ENCODE results near the gene PRR3. TPM values are rescaled to one million over a fixed set of nuclear protein-coding genes. Genes with fewer than 3 reads are reported as not detected.
"Not testable (repeated sequence)": the region's sequence is repeated elsewhere in the genome, so short reads cannot be mapped to it uniquely, and the experiment has no call there.

PRR3 gene
- polyA plus RNA-seq, 1 donor = 17.6 TPM

DNA sequence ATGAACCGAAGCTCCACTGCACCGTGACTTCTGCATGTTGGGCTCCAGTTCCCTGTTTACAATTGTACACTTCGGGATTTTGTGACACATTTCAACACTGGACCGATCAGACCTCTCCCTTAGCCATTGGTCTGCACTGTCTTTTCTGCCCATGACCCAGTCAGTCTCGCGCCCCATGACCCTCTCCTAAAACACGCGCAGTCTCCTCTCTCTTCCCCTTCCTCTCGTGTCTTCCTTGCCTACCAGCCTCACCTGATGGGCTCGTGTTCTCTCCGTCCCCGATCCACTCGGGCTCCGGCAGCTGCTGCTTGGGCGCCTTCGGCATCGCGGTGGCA, 13.6 kb downstream of the PRR3 start:
- DNase-seq (ENCODE audit: low read depth) = no peak

DNA sequence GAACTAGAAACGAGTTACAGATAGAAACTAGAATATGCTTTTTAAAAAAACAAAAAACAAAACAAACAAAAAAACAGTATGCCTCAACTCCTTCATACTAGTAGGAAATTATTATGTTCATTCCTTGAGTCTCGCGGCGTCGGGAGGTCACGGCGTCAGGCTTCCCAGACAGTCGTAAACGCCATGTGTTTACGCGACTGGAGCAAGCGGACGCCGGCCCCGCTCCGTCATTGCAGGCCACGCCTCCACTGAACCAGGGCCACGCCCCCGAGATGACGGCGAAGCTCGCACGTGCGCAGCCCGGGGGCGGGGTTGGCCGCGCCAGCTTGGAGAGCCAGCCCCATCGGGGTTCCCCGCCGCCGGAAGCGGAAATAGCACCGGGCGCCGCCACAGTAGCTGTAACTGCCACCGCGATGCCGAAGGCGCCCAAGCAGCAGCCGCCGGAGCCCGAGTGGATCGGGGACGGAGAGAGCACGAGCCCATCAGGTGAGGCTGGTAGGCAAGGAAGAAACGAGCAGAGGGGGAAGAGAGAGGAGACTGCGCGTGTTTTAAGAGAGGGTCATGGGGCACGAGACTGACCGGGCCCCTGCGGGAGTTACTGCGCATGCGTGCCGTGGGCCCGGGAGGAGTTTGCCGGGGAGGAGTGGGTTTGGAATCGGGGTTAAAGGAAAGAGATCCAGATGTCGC, 14.1 kb downstream of the PRR3 start, which contains the start of gene ABCF1:
TSS of gene ABCF1 (plus strand) at position 368 of the 687 bp plus-strand sequence. CDS start at position 414, 46 bp downstream.
- DNase-seq (ENCODE audit: low read depth) = peak; percentile 89

DNA sequence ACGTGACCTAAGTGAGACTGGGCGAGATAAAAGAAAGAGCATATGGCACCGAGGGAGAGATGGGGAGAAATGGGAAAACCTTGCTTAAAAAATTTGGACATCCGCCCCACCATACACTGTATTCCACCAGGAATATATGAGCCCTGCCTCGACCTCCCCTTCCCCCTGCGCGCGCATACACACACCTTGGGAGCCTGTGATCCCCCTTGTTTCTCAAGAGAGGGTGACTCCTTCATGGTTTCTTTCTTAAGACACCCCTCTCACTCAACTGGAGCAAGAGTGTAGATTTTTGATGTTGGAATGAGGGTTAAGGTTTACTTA, 14.6 kb downstream of the PRR3 start:
- no peak for DNase-seq (ENCODE audit: low read depth)

DNA sequence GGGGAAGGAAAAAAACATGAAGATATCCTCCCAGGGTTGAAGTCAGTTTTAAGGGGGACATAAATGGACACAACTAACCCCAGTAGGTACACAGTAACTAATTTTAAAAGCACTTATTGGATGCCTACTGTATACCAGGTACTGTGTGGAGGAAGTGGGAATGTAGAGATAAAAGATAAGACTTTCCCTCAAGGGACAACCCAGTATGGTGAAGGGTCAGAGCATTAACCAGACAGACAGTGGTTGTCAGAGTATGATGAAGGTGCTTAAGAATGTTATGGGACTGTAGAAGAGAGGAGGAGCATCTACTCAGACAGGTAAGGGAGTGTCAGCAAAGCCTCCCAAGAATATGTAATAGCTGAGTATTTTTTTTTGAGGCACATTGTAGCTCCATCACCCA, 15.1 kb downstream of the PRR3 start:
- no peak for DNase-seq (ENCODE audit: low read depth)

DNA sequence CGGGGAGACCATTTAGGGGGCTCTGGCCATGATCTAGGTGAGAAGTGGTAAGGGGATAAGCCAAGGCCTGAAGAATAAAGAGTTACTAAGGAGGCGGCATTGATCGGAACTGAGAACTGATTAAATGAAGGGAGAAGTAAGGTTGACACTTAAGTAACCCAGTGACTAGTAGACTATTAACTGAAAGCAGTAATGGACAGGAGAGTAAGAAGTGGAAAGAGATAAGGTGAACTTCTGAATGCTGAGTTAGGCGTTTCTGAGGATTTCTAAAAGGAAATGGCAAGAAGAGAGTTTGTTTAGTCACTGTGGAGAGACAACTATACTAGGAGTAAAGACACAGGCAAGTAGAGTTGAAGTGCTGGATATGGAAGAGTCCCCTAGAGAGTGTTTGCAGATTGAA, 16.0 kb downstream of the PRR3 start:
- DNase-seq (ENCODE audit: low read depth) = no peak

GRCh38 chr6:30578051-30578450, 21.0 kb downstream of the PRR3 start:
- no peak for DNase-seq (ENCODE audit: low read depth)

- no peak for DNase-seq (ENCODE audit: low read depth)
Observed at GRCh38 chr6:30583921-30584320, 26.8 kb downstream of the PRR3 start.

DNA sequence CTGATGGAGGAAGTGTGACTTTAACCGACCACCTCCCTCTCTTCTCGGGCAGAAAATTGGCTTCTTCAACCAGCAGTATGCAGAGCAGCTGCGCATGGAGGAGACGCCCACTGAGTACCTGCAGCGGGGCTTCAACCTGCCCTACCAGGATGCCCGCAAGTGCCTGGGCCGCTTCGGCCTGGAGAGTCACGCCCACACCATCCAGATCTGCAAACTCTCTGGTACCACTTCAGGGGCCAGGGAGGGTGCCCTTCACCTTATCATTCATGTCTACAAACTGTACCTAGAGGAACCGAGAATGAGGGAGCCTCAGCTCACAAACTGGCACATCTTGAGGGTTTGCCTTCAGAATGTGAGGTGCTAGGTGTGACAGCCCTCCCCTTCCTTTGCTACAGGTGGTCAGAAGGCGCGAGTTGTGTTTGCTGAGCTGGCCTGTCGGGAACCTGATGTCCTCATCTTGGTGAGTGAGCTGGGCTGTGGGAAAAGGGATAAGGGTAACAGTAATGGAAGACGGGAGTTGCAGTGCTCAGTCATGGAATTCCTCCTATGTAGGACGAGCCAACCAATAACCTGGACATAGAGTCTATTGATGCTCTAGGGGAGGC, 32.8 kb downstream of the PRR3 start:
- DNase-seq (ENCODE audit: low read depth) = no peak

DNA sequence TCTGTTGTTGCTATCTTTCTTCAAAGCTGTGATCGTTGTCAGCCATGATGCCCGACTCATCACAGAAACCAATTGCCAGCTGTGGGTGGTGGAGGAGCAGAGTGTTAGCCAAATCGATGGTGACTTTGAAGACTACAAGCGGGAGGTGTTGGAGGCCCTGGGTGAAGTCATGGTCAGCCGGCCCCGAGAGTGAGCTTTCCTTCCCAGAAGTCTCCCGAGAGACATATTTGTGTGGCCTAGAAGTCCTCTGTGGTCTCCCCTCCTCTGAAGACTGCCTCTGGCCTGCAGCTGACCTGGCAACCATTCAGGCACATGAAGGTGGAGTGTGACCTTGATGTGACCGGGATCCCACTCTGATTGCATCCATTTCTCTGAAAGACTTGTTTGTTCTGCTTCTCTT, 33.4 kb downstream of the PRR3 start:
- no peak for DNase-seq (ENCODE audit: low read depth)

- DNase-seq (ENCODE audit: low read depth) = no peak
Observed at GRCh38 chr6:30591008-30591407, 33.9 kb downstream of the PRR3 start.

- DNase-seq (ENCODE audit: low read depth) = no peak
Observed at GRCh38 chr6:30592287-30592686, 35.2 kb downstream of the PRR3 start.

DNA sequence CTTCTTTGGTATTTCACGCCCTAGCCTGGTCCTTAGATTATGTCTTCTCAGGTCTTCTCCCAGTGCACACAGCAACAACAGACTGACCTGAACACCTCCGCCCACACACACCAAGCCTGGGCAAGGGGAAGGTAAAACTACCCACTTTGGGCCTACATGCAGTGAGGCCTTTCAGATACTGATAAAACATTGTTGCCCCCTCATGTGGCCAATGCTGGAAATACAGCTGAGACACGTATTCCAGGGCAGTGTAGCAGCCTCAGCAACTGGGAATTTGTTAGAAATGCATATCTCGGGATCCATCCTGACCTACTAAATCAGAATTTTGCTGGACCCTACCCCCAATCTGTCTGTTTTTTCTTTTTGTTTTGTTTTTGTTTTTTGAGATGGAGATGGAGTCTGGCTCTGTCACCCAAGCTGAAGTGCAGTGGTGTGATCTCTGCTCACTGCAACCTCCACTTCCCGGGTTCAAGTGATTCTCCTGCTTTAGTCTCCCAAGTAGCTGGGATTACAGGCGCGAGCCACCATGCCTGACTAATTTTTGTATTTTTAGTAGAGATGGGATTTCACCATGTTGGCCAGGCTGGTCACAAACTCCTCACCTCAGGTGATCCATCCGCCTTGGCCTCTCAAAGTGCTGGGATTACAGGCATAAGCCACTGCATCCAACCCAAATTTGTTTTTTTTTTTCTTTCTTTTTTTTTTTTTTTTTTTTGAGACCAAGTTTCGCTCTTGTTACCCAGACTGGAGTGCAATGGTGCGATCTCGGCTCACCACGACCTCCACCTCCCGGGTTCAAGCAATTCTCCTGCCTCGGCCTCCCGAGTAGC, 40.4 kb downstream of the PRR3 start:
- DNase-seq (ENCODE audit: low read depth) = not testable (repeated sequence)

GRCh38 chr6:30598912-30599624, 42.0 kb downstream of the PRR3 start:
- no peak for DNase-seq (ENCODE audit: low read depth)

GRCh38 chr6:30599625-30600324, 42.7 kb downstream of the PRR3 start:
- DNase-seq (ENCODE audit: low read depth) = no peak

- no peak for DNase-seq (ENCODE audit: low read depth)
Observed at GRCh38 chr6:30600451-30600961, 43.4 kb downstream of the PRR3 start.

DNA sequence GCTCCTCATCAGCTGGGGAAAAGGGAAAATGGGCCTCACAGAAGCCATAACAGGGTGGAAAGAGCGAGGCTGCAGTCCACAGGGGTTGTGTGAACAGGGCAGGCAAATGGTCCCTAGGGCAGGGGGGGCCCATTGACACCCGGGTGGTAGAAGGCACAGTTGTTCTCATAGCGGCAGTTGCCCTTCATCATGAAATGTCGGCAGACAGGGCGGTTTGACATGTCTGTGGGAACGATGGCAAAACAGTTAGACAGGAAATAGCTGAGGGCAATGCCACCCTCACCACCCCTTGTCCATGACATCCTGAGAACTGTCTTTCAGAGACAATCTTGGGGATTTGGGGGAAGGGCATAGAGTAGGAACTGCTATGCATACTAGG, 44.3 kb downstream of the PRR3 start:
- DNase-seq (ENCODE audit: low read depth) = no peak

DNA sequence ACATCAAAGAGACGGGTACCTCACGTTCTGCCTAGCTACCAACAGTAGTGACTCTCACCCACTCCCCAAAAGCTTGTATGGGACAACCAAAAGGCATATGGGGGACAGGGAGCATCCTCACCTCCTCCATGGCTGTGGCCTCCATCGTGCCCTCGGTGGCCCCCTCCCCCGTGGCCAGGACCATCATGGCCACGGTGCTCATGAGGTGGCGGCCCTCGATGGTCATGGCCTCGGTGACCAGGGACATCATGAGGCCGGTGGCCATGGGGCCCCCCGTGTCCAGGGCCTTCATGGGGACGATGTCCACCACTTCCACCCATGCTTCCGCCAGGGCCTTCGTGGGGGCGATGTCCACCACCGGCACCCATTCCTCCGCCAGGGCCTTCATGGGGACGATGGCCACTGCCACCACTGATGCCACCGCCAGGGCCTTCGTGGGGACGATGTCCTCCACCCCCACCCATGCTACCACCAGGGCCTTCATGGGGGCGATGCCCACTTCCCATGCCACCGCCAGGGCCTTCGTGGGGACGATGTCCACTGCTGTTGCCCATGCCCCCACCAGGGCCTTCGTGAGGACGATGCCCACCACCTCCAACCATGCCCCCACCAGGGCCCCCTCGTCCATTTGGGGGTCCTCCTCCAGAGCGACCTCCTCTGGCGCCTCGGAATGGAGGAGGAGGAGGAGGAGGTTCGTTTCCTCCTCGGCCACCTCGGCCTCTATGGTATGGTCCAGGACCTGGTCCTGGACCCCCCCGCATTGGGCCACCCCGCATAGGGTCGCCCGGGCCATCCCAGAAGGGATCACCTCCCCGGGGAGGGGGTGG, 44.9 kb downstream of the PRR3 start:
- DNase-seq (ENCODE audit: low read depth) = no peak

DNA sequence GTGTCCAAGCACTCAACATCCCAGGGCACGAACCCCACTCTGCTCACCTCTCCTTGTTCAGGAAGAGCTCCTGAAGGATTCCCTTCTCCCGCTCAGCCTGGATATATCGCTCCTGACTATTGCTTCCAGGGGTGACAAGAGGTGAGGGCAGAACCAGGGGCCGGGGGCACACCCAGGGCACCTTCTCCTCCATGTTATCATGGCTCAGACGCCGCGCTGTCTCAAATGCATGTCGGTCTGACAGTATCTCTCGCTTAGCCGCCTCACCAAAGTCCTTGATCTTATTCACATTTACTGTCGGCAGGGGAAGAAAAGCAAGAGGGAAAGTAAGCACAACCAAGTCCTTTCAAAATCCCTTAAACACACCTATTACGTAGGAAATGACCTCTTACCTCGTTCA, 46.9 kb downstream of the PRR3 start:
- DNase-seq (ENCODE audit: low read depth) = no peak

DNA sequence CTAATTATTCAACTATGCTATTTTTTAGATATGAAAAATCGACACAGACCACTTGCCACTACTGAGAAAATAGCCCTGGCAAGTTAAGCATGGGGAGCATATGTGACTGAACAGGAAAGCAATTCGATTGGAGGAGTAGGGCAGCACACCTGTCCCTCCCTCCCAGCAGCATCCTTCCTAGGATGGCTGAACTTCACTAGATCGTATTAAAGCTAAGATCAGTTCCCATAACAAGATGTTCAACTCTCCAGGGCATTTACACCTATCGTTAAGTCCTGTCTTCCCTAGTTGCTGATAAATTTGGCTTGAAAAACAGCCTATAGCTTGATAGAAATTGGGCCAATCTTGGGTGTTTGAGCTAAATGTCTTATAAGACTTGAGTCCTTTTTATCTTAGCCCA, 53.0 kb downstream of the PRR3 start:
- no peak for DNase-seq (ENCODE audit: low read depth)

GRCh38 chr6:30611150-30611855, 54.2 kb downstream of the PRR3 start:
- DNase-seq (ENCODE audit: low read depth) = no peak
